EL (cell line): Measurements from ENCODE around the gene ETV2.
A peak's percentile ranks its signal among the peaks of the same experiment; 100 is the strongest.
"Not testable (repeated sequence)": the region's sequence is repeated elsewhere in the genome, so short reads cannot be mapped to it uniquely, and the experiment has no call there.

Source experiments
- DNase-seq: peaks from one replicate; pipeline ENCODE4 v3.0.0-alpha.2; 2016

Gene ETV2

GRCh38 chr19:35661995-35662340, 20.4 kb downstream of the ETV2 start:
- DNase-seq, result no peak

GRCh38 chr19:35663981-35664380, 22.4 kb downstream of the ETV2 start:
- DNase-seq, result no peak

GRCh38 chr19:35665157-35665556, 23.6 kb downstream of the ETV2 start:
- DNase-seq, result no peak

GRCh38 chr19:35665604-35666003, 24.1 kb downstream of the ETV2 start:
- no peak for DNase-seq

- no peak for DNase-seq
These were observed 24.8 kb downstream of the ETV2 start, which contains the start of gene UPK1A for GRCh38 chr19:35666251-35666913. UPK1A (plus strand) TSS chr19:35666517; CDS start chr19:35666813, 296 bp downstream.

GRCh38 chr19:35669566-35669965, 28.0 kb downstream of the ETV2 start:
- DNase-seq, result no peak

GRCh38 chr19:35669974-35670373, 28.4 kb downstream of the ETV2 start:
- DNase-seq, result no peak

GRCh38 chr19:35670686-35671085, 29.1 kb downstream of the ETV2 start:
- DNase-seq, result no peak

- DNase-seq, result no peak
These were observed 30.3 kb downstream of the ETV2 start for GRCh38 chr19:35671818-35672217.

- peak; percentile 87 for DNase-seq
These were observed 31.7 kb downstream of the ETV2 start for GRCh38 chr19:35673121-35673804.

- no peak for DNase-seq
These were observed 34.1 kb downstream of the ETV2 start for GRCh38 chr19:35675589-35676140.

- peak; percentile 25 for DNase-seq
These were observed 48.3 kb downstream of the ETV2 start for GRCh38 chr19:35689836-35690235.

- DNase-seq, result not testable (repeated sequence)
These were observed 49.6 kb downstream of the ETV2 start for GRCh38 chr19:35691106-35691505.

- DNase-seq, result no peak
These were observed 50.5 kb downstream of the ETV2 start for GRCh38 chr19:35692010-35692409.

GRCh38 chr19:35693422-35693821, 51.9 kb downstream of the ETV2 start:
- no peak for DNase-seq

GRCh38 chr19:35693835-35694599, 52.5 kb downstream of the ETV2 start:
- peak; percentile 83 for DNase-seq
